Measurements from ENCODE around the gene KCNMB2.

DNA sequence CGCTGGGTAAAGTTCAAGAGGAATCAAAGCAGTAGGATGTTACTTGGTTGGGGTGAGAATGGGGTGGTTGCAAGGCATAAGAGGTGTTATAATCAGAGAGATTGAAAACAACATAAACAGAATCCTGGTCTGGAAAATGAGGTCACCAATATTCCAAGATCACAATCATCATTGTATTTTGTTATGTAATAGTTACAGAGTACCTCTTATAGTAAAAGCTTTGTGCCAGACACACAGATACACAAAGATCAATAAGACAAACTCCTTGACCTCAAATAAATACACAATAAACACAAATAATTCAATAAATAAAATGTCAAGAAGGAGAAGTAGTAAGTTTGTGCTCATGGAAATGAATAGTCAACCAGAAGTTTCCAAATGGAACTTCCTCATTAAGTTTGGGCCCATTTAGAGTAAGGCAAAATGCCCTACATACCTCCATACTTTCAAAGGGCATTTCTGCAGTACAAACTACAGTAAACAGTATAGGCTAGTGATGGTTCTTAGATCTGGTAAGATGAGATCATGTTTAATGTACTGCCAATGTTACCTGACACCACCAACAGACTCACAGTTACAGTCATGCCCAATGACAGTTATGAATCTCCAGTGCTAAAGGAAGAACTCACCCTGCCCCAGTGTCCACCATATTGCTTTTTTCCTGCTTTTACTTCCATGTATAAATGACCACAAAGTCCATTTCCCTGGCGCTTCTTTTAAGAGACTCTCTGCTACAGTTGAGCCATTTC is 93.4 kb downstream of the KCNMB2 start:
- TF ChIP-seq POLR2A (IDR thresholded peaks at IDR 0.05) (no peak), EP300 (IDR thresholded peaks at IDR 0.05) (no peak), POLR2AphosphoS5 (IDR thresholded peaks at IDR 0.05) (no peak)
- TF ChIP-seq, protein P1, sequence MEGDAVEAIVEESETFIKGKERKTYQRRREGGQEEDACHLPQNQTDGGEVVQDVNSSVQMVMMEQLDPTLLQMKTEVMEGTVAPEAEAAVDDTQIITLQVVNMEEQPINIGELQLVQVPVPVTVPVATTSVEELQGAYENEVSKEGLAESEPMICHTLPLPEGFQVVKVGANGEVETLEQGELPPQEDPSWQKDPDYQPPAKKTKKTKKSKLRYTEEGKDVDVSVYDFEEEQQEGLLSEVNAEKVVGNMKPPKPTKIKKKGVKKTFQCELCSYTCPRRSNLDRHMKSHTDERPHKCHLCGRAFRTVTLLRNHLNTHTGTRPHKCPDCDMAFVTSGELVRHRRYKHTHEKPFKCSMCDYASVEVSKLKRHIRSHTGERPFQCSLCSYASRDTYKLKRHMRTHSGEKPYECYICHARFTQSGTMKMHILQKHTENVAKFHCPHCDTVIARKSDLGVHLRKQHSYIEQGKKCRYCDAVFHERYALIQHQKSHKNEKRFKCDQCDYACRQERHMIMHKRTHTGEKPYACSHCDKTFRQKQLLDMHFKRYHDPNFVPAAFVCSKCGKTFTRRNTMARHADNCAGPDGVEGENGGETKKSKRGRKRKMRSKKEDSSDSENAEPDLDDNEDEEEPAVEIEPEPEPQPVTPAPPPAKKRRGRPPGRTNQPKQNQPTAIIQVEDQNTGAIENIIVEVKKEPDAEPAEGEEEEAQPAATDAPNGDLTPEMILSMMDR (IDR thresholded peaks at IDR 0.05), result no peak

All from stomach (tissue), 4 donors.